ENCODE measurements around the gene C1QL1.
A peak's percentile ranks its signal among the peaks of the same experiment; 100 is the strongest.
"Not testable (repeated sequence)": the region's sequence is repeated elsewhere in the genome, so short reads cannot be mapped to it uniquely, and the experiment has no call there.

The C1QL1 gene

GRCh38 chr17:44959821-44960531 lies 8.1 kb downstream of the C1QL1 start:
- no peak for DNase-seq

- no peak for DNase-seq
Measured at GRCh38 chr17:44956998-44957981, 10.8 kb downstream of the C1QL1 start.

- no peak for DNase-seq
Measured at GRCh38 chr17:44955674-44956425, 12.3 kb downstream of the C1QL1 start.

- DNase-seq = no peak
Measured at GRCh38 chr17:44952946-44953475, 15.1 kb downstream of the C1QL1 start.

GRCh38 chr17:44948315-44948795 lies 19.7 kb downstream of the C1QL1 start:
- DNase-seq = no peak

GRCh38 chr17:44947461-44948314 lies 20.4 kb downstream of the C1QL1 start, which contains the start of gene KIF18B:
KIF18B (minus strand) TSS chr17:44947773; CDS start chr17:44936344, 11,429 bp downstream.
- DNase-seq = peak; percentile 98

GRCh38 chr17:44945652-44946051 lies 22.5 kb downstream of the C1QL1 start:
- DNase-seq = not testable (repeated sequence)

- no peak for DNase-seq
Measured at GRCh38 chr17:44942456-44942855, 25.6 kb downstream of the C1QL1 start.

- no peak for DNase-seq
Measured at GRCh38 chr17:44941712-44942331, 26.3 kb downstream of the C1QL1 start.

GRCh38 chr17:44940768-44941167 lies 27.3 kb downstream of the C1QL1 start:
- no peak for DNase-seq

- peak; percentile 76 for DNase-seq
Measured at GRCh38 chr17:44940317-44940716, 27.8 kb downstream of the C1QL1 start.

GRCh38 chr17:44935116-44935515 lies 33.0 kb downstream of the C1QL1 start:
- DNase-seq = no peak

- no peak for DNase-seq
Measured at GRCh38 chr17:44934745-44935105, 33.4 kb downstream of the C1QL1 start.

GRCh38 chr17:44933824-44934744 lies 34.0 kb downstream of the C1QL1 start:
- DNase-seq = no peak

- no peak for DNase-seq
Measured at GRCh38 chr17:44932787-44933097, 35.4 kb downstream of the C1QL1 start.

- DNase-seq = no peak
Measured at GRCh38 chr17:44932096-44932786, 35.9 kb downstream of the C1QL1 start.

GRCh38 chr17:44931376-44931775 lies 36.7 kb downstream of the C1QL1 start:
- no peak for DNase-seq

GRCh38 chr17:44930667-44931066 lies 37.4 kb downstream of the C1QL1 start:
- no peak for DNase-seq

- no peak for DNase-seq
Measured at GRCh38 chr17:44928950-44929720, 39.0 kb downstream of the C1QL1 start.

Measured in EL (cell line).